OCI-LY7 (cell line): ENCODE data around the gene SMPD2.

ENCODE experiments used
- CTCF ChIP-seq: fragments of 200-600 bp; sonication (generic); conservative IDR thresholded peaks from 2 replicates; pipeline ENCODE4 v1.5.1; 2014; ENCODE audit warnings: mild to moderate bottlenecking, antibody characterized with exemption, low read length, moderate library complexity, mixed read lengths
- EZH2phosphoT487 ChIP-seq: fragments of 200-600 bp; sonication (generic); IDR thresholded peaks from 2 replicates; pipeline ENCODE4 v1.6.1; 2018; ENCODE audit warnings: low read depth, borderline replicate concordance, mild to moderate bottlenecking, mixed run types, antibody characterized with exemption, low read length, moderate library complexity, mixed read lengths

- peak; percentile 57 for TF ChIP-seq CTCF
- TF ChIP-seq EZH2phosphoT487, result no peak
Measured at GRCh38 chr6:109440331-109441068, at the start of gene SMPD2, which contains the start of gene PPIL6.
